AG08395 (cell line): ENCODE measurements around the gene TEK.

ENCODE experiments used
- DNase-seq: peaks from one replicate; pipeline ENCODE4 v3.0.0; 2012; ENCODE audit warnings: mixed read lengths, low spot score

Gene TEK

GRCh38 chr9:27124151-27124550 is 15.1 kb downstream of the TEK start:
- DNase-seq = no peak

GRCh38 chr9:27125030-27125429 is 16.0 kb downstream of the TEK start:
- DNase-seq = peak; percentile 90

- DNase-seq = no peak
Observed at GRCh38 chr9:27125936-27126335, 16.9 kb downstream of the TEK start.

- DNase-seq = no peak
Observed at GRCh38 chr9:27126670-27127069, 17.6 kb downstream of the TEK start.

- DNase-seq = no peak
Observed at GRCh38 chr9:27129221-27129620, 20.2 kb downstream of the TEK start.

GRCh38 chr9:27131731-27132130 is 22.7 kb downstream of the TEK start:
- DNase-seq = no peak

GRCh38 chr9:27133817-27134216 is 24.8 kb downstream of the TEK start:
- no peak for DNase-seq

- no peak for DNase-seq
Observed at GRCh38 chr9:27142299-27142930, 33.4 kb downstream of the TEK start.

- DNase-seq = no peak
Observed at GRCh38 chr9:27145143-27145542, 36.1 kb downstream of the TEK start.

GRCh38 chr9:27149651-27150050 is 40.6 kb downstream of the TEK start:
- DNase-seq = no peak

GRCh38 chr9:27150746-27151406 is 41.9 kb downstream of the TEK start:
- DNase-seq = peak; percentile 10

- peak; percentile 49 for DNase-seq
Observed at GRCh38 chr9:27151693-27152404, 42.8 kb downstream of the TEK start.

GRCh38 chr9:27152405-27152718 is 43.3 kb downstream of the TEK start:
- DNase-seq = no peak

GRCh38 chr9:27154908-27155307 is 45.9 kb downstream of the TEK start:
- DNase-seq = peak; percentile 93

- DNase-seq = no peak
Observed at GRCh38 chr9:27157097-27157496, 48.1 kb downstream of the TEK start.

GRCh38 chr9:27157736-27158135 is 48.7 kb downstream of the TEK start:
- DNase-seq = no peak

- no peak for DNase-seq
Observed at GRCh38 chr9:27160636-27161035, 51.6 kb downstream of the TEK start.

GRCh38 chr9:27162045-27162444 is 53.0 kb downstream of the TEK start:
- DNase-seq = peak; percentile 19

GRCh38 chr9:27165068-27165467 is 56.0 kb downstream of the TEK start:
- DNase-seq = no peak

GRCh38 chr9:27165670-27166069 is 56.6 kb downstream of the TEK start:
- DNase-seq = no peak

- DNase-seq = no peak
Observed at GRCh38 chr9:27168496-27168895, 59.5 kb downstream of the TEK start.

GRCh38 chr9:27168951-27169350 is 59.9 kb downstream of the TEK start:
- DNase-seq = no peak

GRCh38 chr9:27176971-27177370 is 67.9 kb downstream of the TEK start:
- no peak for DNase-seq
